ENCODE measurements around the gene CUX1. TPM values are rescaled to one million over a fixed set of nuclear protein-coding genes. Genes with fewer than 3 reads are reported as not detected.

The CUX1 gene
- total RNA-seq, 4 donors from 2014 or later = 40.0 to 55.9 (median 47.3) TPM

DNA sequence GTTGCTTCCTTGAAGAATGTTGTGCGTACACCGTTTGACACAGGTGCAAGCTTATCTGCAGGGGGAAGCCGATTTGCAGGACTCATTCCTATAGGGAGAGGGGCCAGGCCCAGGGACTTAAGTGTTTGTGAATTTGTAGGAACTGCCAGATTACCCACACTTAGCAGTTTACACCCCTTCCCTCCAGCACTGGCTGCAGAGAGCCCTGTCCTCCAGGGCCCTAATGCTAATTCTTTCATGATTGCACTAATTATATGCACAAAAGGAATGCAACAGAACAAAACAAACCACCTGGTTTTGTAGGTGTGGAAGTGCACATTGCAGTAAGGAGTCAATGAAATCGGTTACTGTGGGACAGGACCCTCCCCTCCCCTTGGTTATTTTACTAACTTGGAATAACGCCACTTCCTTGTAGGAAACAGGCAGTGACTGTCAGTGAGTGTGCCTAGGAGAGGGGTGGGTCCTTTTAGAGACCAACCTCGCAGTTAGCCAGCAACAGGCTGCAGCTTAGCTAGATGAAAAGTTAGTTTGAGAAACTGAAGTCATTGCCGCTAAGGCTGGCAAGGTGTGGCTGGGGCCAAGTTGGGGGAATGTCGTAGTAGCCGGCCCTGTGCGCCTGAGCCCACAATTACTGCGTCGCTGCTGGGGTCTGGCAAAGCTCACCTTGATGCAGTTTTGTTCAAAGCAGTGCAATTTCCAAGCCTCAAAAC, 60.6 kb downstream of the CUX1 start:
- Histone ChIP-seq H3K27me3 (no peaks in the 10 kb centered on the region), H3K27ac (no peak overlapping the region), H3K4me1 (peaks cover 25 to 59% (median 27%) of the 10 kb centered on the region in 3 donors), H3K9me3 (no peaks in the 10 kb centered on the region), H3K4me3 (no peak overlapping the region), H3K36me3 (no peaks in the 10 kb centered on the region)
- DNase-seq = no peak
- WGBS, 2 donors = 76 to 83% methylated on average over 10 to 12 of the region's 12 CpGs
- TF ChIP-seq CTCF (IDR thresholded peaks at IDR 0.05) (no peak), POLR2A (IDR thresholded peaks at IDR 0.05) (no peak)
- intact Hi-C loops (cut with DNase I) = no loop called here

DNA sequence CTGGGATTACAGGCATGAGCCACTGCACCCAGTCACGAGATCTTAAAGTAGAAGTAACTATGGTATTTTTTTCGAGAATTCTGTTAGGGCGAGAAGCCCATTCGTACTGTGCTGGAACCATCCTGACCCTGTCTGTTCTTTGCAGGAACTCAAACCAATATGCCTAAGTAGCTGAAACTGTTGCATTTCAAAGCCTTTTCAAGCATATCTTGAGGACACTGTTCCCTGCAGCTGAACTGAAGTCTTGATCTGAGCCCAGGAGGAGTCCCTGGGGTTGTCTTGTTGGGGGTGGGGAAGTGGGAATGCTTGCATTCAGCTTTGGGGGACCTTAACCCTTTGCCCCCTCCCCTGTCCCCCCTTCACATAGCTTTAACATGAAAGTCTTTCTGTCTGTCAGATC, 61.5 kb downstream of the CUX1 start:
- H3K4me3 ChIP-seq = no peak overlapping the region
- no peaks in the 10 kb centered on the region for H3K9me3 ChIP-seq
- 87 to 94% methylated on average over 4 of the region's 4 CpGs for WGBS, 2 donors
- TF ChIP-seq POLR2A (IDR thresholded peaks at IDR 0.05) (no peak), CTCF (IDR thresholded peaks at IDR 0.05) (no peak)
- no peaks in the 10 kb centered on the region for H3K27me3 ChIP-seq
- intact Hi-C loops (cut with DNase I) = no loop called here
- no peak overlapping the region for H3K27ac ChIP-seq
- H3K4me1 ChIP-seq = peaks cover 24 to 66% (median 30%) of the 10 kb centered on the region in 3 donors
- H3K36me3 ChIP-seq = no peaks in the 10 kb centered on the region
- no peak for DNase-seq

DNA sequence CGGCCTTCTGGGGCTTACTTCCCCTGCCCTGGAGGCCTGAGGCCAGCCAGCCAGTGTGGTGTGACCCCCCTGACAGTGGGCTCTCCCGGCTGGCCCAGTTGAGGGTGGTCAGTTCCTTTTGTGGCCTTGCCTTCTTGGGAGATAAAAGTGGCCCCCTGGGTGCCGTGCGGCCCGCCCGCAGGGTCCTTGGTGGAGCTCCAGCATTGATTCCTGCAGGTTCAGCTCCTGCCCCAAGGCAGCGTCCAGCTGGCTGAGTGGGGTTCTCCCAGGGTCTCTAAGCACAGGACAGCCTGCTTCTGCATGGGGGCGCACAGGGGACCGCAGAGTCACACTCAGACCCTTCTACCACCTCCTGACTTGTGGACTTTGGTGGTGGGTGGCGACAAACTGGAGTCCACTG, 62.1 kb downstream of the CUX1 start:
- Histone ChIP-seq H3K27me3 (no peaks in the 10 kb centered on the region), H3K27ac (no peak overlapping the region), H3K36me3 (no peaks in the 10 kb centered on the region), H3K4me3 (no peak overlapping the region), H3K4me1 (peaks cover 24 to 68% (median 30%) of the 10 kb centered on the region in 3 donors), H3K9me3 (no peaks in the 10 kb centered on the region)
- DNase-seq = no peak
- 90 to 94% methylated on average over 2 of the region's 10 CpGs for WGBS, 2 donors
- TF ChIP-seq CTCF (IDR thresholded peaks at IDR 0.05) (no peak), POLR2A (IDR thresholded peaks at IDR 0.05) (no peak)
- intact Hi-C loops (cut with DNase I) = no loop called here

DNA sequence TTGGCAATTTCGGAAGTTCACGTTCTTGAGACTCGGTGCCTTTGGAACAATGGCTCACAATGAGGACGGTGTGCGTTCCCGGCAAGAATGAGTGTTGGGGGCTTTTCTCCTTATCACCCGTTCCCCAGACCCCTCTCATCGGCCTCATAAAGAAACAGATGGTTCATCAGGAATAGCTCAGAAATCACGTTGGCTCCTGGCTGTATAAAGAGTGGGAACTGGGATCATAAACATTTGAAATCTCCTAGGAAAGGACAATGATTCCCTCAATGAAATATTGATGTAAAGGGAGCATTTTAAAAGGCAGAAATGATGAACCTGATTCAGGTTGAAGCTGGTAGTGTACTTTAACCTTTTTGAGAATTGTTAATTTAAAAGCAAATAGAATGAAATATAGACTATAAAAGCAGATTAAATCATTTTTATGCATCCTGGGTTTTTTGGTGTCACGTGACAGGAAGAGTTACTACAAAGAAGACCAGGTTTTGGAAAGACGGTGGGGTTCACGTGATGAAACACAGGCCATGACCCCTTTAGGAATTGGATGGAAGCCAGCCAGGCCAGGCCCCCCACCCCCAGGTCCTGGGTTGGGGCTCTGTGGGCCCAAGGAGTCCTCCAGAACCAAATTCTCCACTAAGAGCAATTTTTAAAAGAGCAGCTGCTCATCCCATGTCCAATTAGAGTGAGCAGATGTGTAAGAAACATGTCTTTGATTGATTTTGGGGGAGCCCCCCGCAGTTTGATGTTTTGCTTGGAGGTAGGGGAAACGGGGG, 63.0 kb downstream of the CUX1 start:
- no peak for TF ChIP-seq CTCF (IDR thresholded peaks at IDR 0.05)
- no peak for TF ChIP-seq POLR2A (IDR thresholded peaks at IDR 0.05)
- peak overlapping the region; percentile 49 to 87 (median 85) for H3K27ac ChIP-seq
- H3K9me3 ChIP-seq = no peaks in the 10 kb centered on the region
- peaks cover 26 to 70% (median 30%) of the 10 kb centered on the region in 3 donors for H3K4me1 ChIP-seq
- no peaks in the 10 kb centered on the region for H3K27me3 ChIP-seq
- intact Hi-C loops (cut with DNase I) = no loop called here
- WGBS, 2 donors = 51 to 62% methylated on average over 13 to 14 of the region's 14 CpGs
- DNase-seq = no peak
- H3K4me3 ChIP-seq = no peak overlapping the region
- H3K36me3 ChIP-seq = no peaks in the 10 kb centered on the region

DNA sequence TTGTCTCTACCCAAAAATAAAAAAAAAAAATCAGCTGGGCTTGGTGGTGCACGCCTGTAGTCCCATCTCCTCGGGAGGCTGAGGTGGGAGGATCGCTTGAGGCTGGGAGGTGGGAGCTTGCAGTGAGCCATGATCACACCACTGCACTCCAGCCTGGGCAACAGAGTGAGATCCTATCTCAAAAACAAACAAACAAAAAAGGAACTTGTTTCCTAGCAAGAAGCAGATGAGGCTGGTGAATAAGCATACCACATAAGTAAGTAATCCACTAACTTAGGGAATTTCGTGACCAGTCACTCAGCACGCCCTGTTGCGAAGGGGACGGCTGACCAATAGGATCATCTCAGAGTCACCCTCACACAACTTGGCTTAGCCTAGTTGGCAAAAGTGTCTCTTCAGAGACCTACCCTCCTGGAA, 64.6 kb downstream of the CUX1 start:
- no peak overlapping the region for H3K4me3 ChIP-seq
- 62 to 83% methylated on average over 7 of the region's 7 CpGs for WGBS, 2 donors
- TF ChIP-seq POLR2A (IDR thresholded peaks at IDR 0.05) = no peak
- TF ChIP-seq CTCF (IDR thresholded peaks at IDR 0.05) = no peak
- H3K4me1 ChIP-seq = peaks cover 26 to 75% (median 30%) of the 10 kb centered on the region in 3 donors
- no peaks in the 10 kb centered on the region for H3K27me3 ChIP-seq
- no peaks in the 10 kb centered on the region for H3K36me3 ChIP-seq
- no peak for DNase-seq
- H3K9me3 ChIP-seq = no peaks in the 10 kb centered on the region
- peak overlapping the region; percentile 76 to 87 (median 85) for H3K27ac ChIP-seq
- intact Hi-C loops (cut with DNase I) = no loop called here

Measured in esophagus squamous epithelium (tissue), 5 donors.